ENCODE data around the gene SNN. TPM values are rescaled to one million over a fixed set of nuclear protein-coding genes. Genes with fewer than 3 reads are reported as not detected.

Gene SNN
- total and polyA plus RNA-seq, 9 of the 15 experiments (the other 6 are each of a cell fraction or from before 2014, with no cell fraction given) = 0.07 to 2.9 (median 1.9) TPM

DNA sequence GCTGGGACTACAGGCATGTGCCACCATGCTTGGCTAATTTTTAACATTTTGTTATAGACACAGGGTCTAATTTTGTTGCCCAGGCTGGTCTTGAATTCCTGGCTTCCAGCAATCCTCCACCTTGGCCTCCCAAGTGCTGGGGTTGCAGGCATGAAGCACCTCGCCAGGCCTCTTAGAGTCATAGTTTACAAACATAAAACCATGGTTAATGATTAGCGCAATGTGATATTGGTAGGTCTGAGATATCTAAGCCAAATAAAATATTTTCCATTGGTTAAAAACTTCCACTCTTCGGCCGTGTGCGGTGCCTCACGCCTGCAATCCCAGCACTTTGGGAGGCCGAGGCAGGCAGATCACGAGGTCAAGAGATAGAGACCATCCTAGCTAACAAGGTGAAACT, 57.8 kb downstream of the SNN start:
- Histone ChIP-seq H3K4me3 (no peak overlapping the region), H3K9me3 (replicated peaks; ENCODE audit: control insufficient read depth, insufficient read depth, low read depth, low read length) (no peaks in the 10 kb centered on the region), H3K9ac (ENCODE audit: insufficient read depth in 1 of 2, low read depth in 2 of 2, low read length in 2 of 2) (no peak overlapping the region), H4K20me1 (replicated peaks; ENCODE audit: control insufficient read depth, insufficient read depth, low read length) (no peaks in the 10 kb centered on the region), H2AFZ (ENCODE audit: low read depth, low read length) (no peak overlapping the region), H3K4me2 (ENCODE audit: insufficient read depth, low read length) (no peak overlapping the region), H3K36me3 (ENCODE audit: control insufficient read depth, insufficient read depth, low read length) (peaks cover 88% of the 10 kb centered on the region), H3K79me2 (ENCODE audit: control insufficient read depth, insufficient read depth, low read length) (no peaks in the 10 kb centered on the region; the same call in 2 of the 3 replicates), H3K9me1 (ENCODE audit: control insufficient read depth, insufficient read depth, low read length) (no peaks in the 10 kb centered on the region), H3K27me3 (ENCODE audit: control insufficient read depth in 2 of 2, insufficient read depth in 2 of 2, low read length in 2 of 2) (no peaks in the 10 kb centered on the region), H3K4me1 (replicated peaks in 1 of 2; ENCODE audit: control insufficient read depth in 2 of 2, insufficient read depth in 2 of 2, low read length in 2 of 2) (no peaks in the 10 kb centered on the region), H3K27ac (ENCODE audit: extremely low read depth, low read depth, low read length) (no peak overlapping the region)
- no TSS peak for BruUV-seq (replicated peaks)
- DNase-seq (ENCODE audit: extremely low read depth in 1 of 4, low spot score in 3 of 4) = no peak
- CTCF ChIA-PET (ENCODE audit: low intra/inter-chr PET ratio) = no interaction called here
- no peak for ATAC-seq
- no peak for FAIRE-seq
- POLR2A ChIA-PET = interaction anchor here (0.8 to 1.8 kb wide), 3 partner anchors 9 to 15 kb away, joined by 3 to 9 read pairs (median 4); no protein-coding TSS in a partner anchor
- in situ Hi-C loops (cut with MboI) = no loop called here
- intact Hi-C loops (cut with micrococcal nuclease) = no loop called here
- 96% methylated on average over 7 of the region's 8 CpGs for WGBS (ENCODE audit: insufficient coverage, low coverage, missing lambda C conversion rate)
- TF ChIP-seq TRIM28 (IDR thresholded peaks at IDR 0.05) = no peak
- TF ChIP-seq KLF16 (IDR thresholded peaks at IDR 0.05) = no peak
- TF ChIP-seq SMARCA4 (IDR thresholded peaks at IDR 0.05) = no peak
- no peak for TF ChIP-seq EGR1 (conservative IDR thresholded peaks at IDR 0.05)
- TF ChIP-seq, protein P1, sequence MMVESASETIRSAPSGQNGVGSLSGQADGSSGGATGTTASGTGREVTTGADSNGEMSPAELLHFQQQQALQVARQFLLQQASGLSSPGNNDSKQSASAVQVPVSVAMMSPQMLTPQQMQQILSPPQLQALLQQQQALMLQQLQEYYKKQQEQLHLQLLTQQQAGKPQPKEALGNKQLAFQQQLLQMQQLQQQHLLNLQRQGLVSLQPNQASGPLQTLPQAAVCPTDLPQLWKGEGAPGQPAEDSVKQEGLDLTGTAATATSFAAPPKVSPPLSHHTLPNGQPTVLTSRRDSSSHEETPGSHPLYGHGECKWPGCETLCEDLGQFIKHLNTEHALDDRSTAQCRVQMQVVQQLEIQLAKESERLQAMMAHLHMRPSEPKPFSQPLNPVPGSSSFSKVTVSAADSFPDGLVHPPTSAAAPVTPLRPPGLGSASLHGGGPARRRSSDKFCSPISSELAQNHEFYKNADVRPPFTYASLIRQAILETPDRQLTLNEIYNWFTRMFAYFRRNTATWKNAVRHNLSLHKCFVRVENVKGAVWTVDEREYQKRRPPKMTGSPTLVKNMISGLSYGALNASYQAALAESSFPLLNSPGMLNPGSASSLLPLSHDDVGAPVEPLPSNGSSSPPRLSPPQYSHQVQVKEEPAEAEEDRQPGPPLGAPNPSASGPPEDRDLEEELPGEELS (CRISPR knock-in tag; IDR thresholded peaks at IDR 0.05; ENCODE audit: borderline replicate concordance) = no peak
- TF ChIP-seq TCFL5 (CRISPR knock-in tag; conservative IDR thresholded peaks at IDR 0.05) = no peak
- TF ChIP-seq, protein P2, sequence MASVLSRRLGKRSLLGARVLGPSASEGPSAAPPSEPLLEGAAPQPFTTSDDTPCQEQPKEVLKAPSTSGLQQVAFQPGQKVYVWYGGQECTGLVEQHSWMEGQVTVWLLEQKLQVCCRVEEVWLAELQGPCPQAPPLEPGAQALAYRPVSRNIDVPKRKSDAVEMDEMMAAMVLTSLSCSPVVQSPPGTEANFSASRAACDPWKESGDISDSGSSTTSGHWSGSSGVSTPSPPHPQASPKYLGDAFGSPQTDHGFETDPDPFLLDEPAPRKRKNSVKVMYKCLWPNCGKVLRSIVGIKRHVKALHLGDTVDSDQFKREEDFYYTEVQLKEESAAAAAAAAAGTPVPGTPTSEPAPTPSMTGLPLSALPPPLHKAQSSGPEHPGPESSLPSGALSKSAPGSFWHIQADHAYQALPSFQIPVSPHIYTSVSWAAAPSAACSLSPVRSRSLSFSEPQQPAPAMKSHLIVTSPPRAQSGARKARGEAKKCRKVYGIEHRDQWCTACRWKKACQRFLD (CRISPR knock-in tag; IDR thresholded peaks at IDR 0.05) = no peak
- TF ChIP-seq MAZ (CRISPR knock-in tag; conservative IDR thresholded peaks at IDR 0.05 in 1 of 2, IDR thresholded peaks at IDR 0.05 in 1 of 2) = no peak
- TF ChIP-seq ELF2 (CRISPR knock-in tag; IDR thresholded peaks at IDR 0.05) = no peak
- TF ChIP-seq NUFIP1 (IDR thresholded peaks at IDR 0.05; ENCODE audit: partially characterized antibody) = no peak
- TF ChIP-seq ETV5 (CRISPR knock-in tag; IDR thresholded peaks at IDR 0.05; ENCODE audit: low read depth) = no peak
- TF ChIP-seq, protein P3, sequence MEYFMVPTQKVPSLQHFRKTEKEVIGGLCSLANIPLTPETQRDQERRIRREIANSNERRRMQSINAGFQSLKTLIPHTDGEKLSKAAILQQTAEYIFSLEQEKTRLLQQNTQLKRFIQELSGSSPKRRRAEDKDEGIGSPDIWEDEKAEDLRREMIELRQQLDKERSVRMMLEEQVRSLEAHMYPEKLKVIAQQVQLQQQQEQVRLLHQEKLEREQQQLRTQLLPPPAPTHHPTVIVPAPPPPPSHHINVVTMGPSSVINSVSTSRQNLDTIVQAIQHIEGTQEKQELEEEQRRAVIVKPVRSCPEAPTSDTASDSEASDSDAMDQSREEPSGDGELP (CRISPR knock-in tag; IDR thresholded peaks at IDR 0.05; ENCODE audit: borderline replicate concordance) = no peak
- TF ChIP-seq, protein P4, sequence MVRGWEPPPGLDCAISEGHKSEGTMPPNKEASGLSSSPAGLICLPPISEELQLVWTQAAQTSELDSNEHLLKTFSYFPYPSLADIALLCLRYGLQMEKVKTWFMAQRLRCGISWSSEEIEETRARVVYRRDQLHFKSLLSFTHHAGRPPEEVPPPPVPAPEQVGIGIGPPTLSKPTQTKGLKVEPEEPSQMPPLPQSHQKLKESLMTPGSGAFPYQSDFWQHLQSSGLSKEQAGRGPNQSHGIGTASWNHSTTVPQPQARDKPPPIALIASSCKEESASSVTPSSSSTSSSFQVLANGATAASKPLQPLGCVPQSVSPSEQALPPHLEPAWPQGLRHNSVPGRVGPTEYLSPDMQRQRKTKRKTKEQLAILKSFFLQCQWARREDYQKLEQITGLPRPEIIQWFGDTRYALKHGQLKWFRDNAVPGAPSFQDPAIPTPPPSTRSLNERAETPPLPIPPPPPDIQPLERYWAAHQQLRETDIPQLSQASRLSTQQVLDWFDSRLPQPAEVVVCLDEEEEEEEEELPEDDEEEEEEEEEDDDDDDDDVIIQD (CRISPR knock-in tag; IDR thresholded peaks at IDR 0.05) = no peak
- TF ChIP-seq POLR3G (IDR thresholded peaks at IDR 0.05; ENCODE audit: extremely low read depth, insufficient read length, insufficient replicate concordance) = no peak
- no peak for TF ChIP-seq CHD4 (IDR thresholded peaks at IDR 0.05; ENCODE audit: insufficient read depth, insufficient replicate concordance, low read depth, low read length, poor library complexity, severe bottlenecking)
- TF ChIP-seq ZNF583 (CRISPR knock-in tag; IDR thresholded peaks at IDR 0.05) = no peak

Measured in K562 (cell line).